K562 (cell line): Measurements from ENCODE around the gene IL20RA. TPM values are rescaled to one million over a fixed set of nuclear protein-coding genes. Genes with fewer than 3 reads are reported as not detected.

Source experiments
- ATAC-seq: fragments of 200-7000 bp; cut with Tn5 transposase; 3 replicates; pipeline ENCODE4 v1.9.1; 2020; ENCODE audit warnings: moderate library complexity
- BruUV-seq: library from RNA; stranded (reverse); fragments of 400-500 nt; replicated peaks from 2 replicates; lab custom pipeline; 2021; lab: Mats Ljungman, UMichigan
- CTCF ChIA-PET: fragments of 300-600 bp; formaldehyde crosslinking; extraction: SDS; loops from one replicate; lab custom pipeline; 2021; ENCODE audit warnings: low intra/inter-chr PET ratio; lab: Yijun Ruan, JAX
- POLR2A ChIA-PET: fragments of 300-600, 350-650 bp; sonication (Branson Sonifier 250); formaldehyde crosslinking; extraction: SDS; loops from one replicate; lab custom pipeline; 2021; ENCODE audit warnings: antibody characterized with exemption, inconsistent platforms; lab: Yijun Ruan, JAX
- DNase-seq, 4 experiments: peaks; one replicate each; pipeline versions ENCODE4 v3.0.0 to v3.0.0-alpha.2; 2011 to 2018; ENCODE audit warnings: low spot score in 3 of 4, mixed read lengths in 3 of 4; ENCODE audit errors: extremely low read depth in 1 of 4
- FAIRE-seq: peaks from 2 replicates; lab custom pipeline; 2011; peaks lifted over from hg19 to GRCh38; lab: Jason Lieb, UNC
- H2AFZ ChIP-seq: 2 replicates; pipeline ENCODE4 v1.6.0; 2011; ENCODE audit warnings: low read depth, low read length, control low read depth, inconsistent platforms
- H3K27ac ChIP-seq: fragments of 200-600 bp; 3 replicates; pipeline ENCODE4 v1.8.0; 2011; ENCODE audit warnings: low read depth, mild to moderate bottlenecking, control low read depth, inconsistent platforms, low read length, moderate library complexity, mixed read lengths; ENCODE audit errors: extremely low read depth
- H3K27me3 ChIP-seq, 2 experiments: fragments of 300-600 bp in 1 of 2; 2 replicates in 1 of 2; 3 replicates in 1 of 2; pipeline versions ENCODE4 v1.6.0 to v1.8.0; 2011; ENCODE audit warnings: inconsistent platforms in 2 of 2, low read length in 2 of 2, mild to moderate bottlenecking in 1 of 2, mixed read lengths in 1 of 2, moderate library complexity in 1 of 2; ENCODE audit not compliant: control insufficient read depth in 2 of 2, insufficient read depth in 2 of 2
- H3K36me3 ChIP-seq: fragments of 300-600 bp; 3 replicates; pipeline ENCODE4 v1.8.0; 2011; ENCODE audit warnings: mild to moderate bottlenecking, low read length, inconsistent platforms; ENCODE audit not compliant: control insufficient read depth, insufficient read depth
- H3K4me1 ChIP-seq, 2 experiments: fragments of 200-600 bp in 1 of 2; replicated peaks in 1 of 2; 2 replicates in 1 of 2; 3 replicates in 1 of 2; pipeline versions ENCODE4 v1.5.1 to v1.8.0; 2011; ENCODE audit warnings: inconsistent platforms in 2 of 2, low read length in 2 of 2, mild to moderate bottlenecking in 1 of 2, mixed read lengths in 1 of 2, moderate library complexity in 1 of 2; ENCODE audit not compliant: control insufficient read depth in 2 of 2, insufficient read depth in 2 of 2
- H3K4me2 ChIP-seq: 2 replicates; pipeline ENCODE4 v1.6.1; 2011; ENCODE audit warnings: low read length, control low read depth, inconsistent platforms, mixed read lengths; ENCODE audit not compliant: insufficient read depth
- H3K4me3 ChIP-seq: fragments of 200-600 bp; sonication (generic), shearing (Covaris generic); 2 replicates; pipeline ENCODE4 v1.5.1; 2016; ENCODE audit warnings: control low read depth, inconsistent platforms
- H3K79me2 ChIP-seq: fragments of 200-600 bp; 3 replicates; pipeline ENCODE4 v1.8.0; 2011; ENCODE audit warnings: low read length, inconsistent platforms; ENCODE audit not compliant: control insufficient read depth, insufficient read depth
- H3K9ac ChIP-seq, 2 experiments: 2 replicates each; pipeline versions ENCODE4 v1.6.0 to v1.6.1; 2011; ENCODE audit warnings: low read depth in 2 of 2, low read length in 2 of 2, control low read depth in 1 of 2, inconsistent platforms in 1 of 2, mild to moderate bottlenecking in 1 of 2, mixed read lengths in 1 of 2; ENCODE audit not compliant: insufficient read depth in 1 of 2
- H3K9me1 ChIP-seq: one replicate; pipeline ENCODE4 v1.6.0; 2011; ENCODE audit warnings: inconsistent platforms, mild to moderate bottlenecking, low read length, moderate library complexity; ENCODE audit not compliant: control insufficient read depth, insufficient read depth
- H3K9me3 ChIP-seq: replicated peaks from 2 replicates; pipeline ENCODE4 v1.5.1; 2011; ENCODE audit warnings: low read depth, low read length, inconsistent platforms; ENCODE audit not compliant: control insufficient read depth, insufficient read depth
- H4K20me1 ChIP-seq: replicated peaks from 2 replicates; pipeline ENCODE4 v1.6.1; 2011; ENCODE audit warnings: low read length, inconsistent platforms, mixed read lengths; ENCODE audit not compliant: control insufficient read depth, insufficient read depth
- CBX1 ChIP-seq: sonication (generic); IDR thresholded peaks from 2 replicates; pipeline ENCODE4 v1.6.1; 2016; ENCODE audit warnings: antibody characterized with exemption, low read depth, mild to moderate bottlenecking
- CREB3L1 ChIP-seq: fragments of 450-650 bp; IDR thresholded peaks from 2 replicates; pipeline ENCODE4 v1.6.1; 2014; ENCODE audit warnings: low read depth, mild to moderate bottlenecking, moderate library complexity, borderline replicate concordance
- FOXK2 ChIP-seq, 2 experiments: fragments of 450-650 bp; IDR thresholded peaks in 1 of 2; conservative IDR thresholded peaks in 1 of 2; 2 replicates each; pipeline ENCODE4 v1.6.1; 2016; ENCODE audit warnings: low read depth in 2 of 2, mild to moderate bottlenecking in 1 of 2
- HDGF ChIP-seq: fragments of 450-650 bp; IDR thresholded peaks from 2 replicates; pipeline ENCODE4 v1.6.1; 2016
- MCM3 ChIP-seq: fragments of 450-650 bp; IDR thresholded peaks from 2 replicates; pipeline ENCODE4 v1.6.1; 2016
- NBN ChIP-seq: fragments of 450-650 bp; IDR thresholded peaks from 2 replicates; pipeline ENCODE4 v1.6.1; 2016; ENCODE audit warnings: low read depth, mild to moderate bottlenecking
- POLR2A ChIP-seq: fragments of 450-650 bp; conservative IDR thresholded peaks from 2 replicates; pipeline ENCODE4 v1.6.1; 2016
- POU5F1 ChIP-seq: fragments of 150-350 bp; IDR thresholded peaks from 2 replicates; pipeline ENCODE4 v1.6.1; 2014; ENCODE audit warnings: borderline replicate concordance, low read length, low read depth, mild to moderate bottlenecking; ENCODE audit not compliant: partially characterized antibody
- RBM25 ChIP-seq: fragments of 200-400 bp; formaldehyde crosslinking; IDR thresholded peaks from 2 replicates; pipeline ENCODE4 v1.6.1; 2018; ENCODE audit warnings: low read length, low read depth, moderate library complexity; ENCODE audit not compliant: severe bottlenecking
- SLC30A9 ChIP-seq: fragments of 250-450 bp; sonication (Bioruptor Pico); IDR thresholded peaks from 2 replicates; pipeline ENCODE4 v1.8.0; 2022; ENCODE audit warnings: mild to moderate bottlenecking, moderate library complexity
- TAF15 ChIP-seq: fragments of 200-400 bp; formaldehyde crosslinking; IDR thresholded peaks from 2 replicates; pipeline ENCODE4 v1.6.1; 2017; ENCODE audit warnings: mild to moderate bottlenecking, low read depth, low read length, moderate library complexity
- TAL1 ChIP-seq: fragments of 450-650 bp; IDR thresholded peaks from 2 replicates; pipeline ENCODE4 v1.6.1; 2016; ENCODE audit warnings: mild to moderate bottlenecking
- TEAD2 ChIP-seq: fragments of 450-650 bp; IDR thresholded peaks from 2 replicates; pipeline ENCODE4 v1.6.1; 2016; ENCODE audit warnings: missing genetic modification characterization, control low read depth, missing compliant biosample characterization
- ZBTB26 ChIP-seq: fragments of 450-650 bp; formaldehyde crosslinking; IDR thresholded peaks from 2 replicates; pipeline ENCODE4 v1.4.0; 2022; ENCODE audit warnings: missing genetic modification characterization
- ZNF165 ChIP-seq: fragments of 250-450 bp; sonication (Bioruptor Pico); IDR thresholded peaks from 2 replicates; pipeline ENCODE4 v1.4.0; 2020; ENCODE audit warnings: borderline replicate concordance
- ZNF445 ChIP-seq: fragments of 250-450 bp; sonication (Bioruptor Pico); IDR thresholded peaks from 2 replicates; pipeline ENCODE4 v1.4.0; 2020; ENCODE audit warnings: low read depth, mild to moderate bottlenecking, moderate library complexity
- ZNF584 ChIP-seq: fragments of 200-800 bp; sonication (Bioruptor generic); IDR thresholded peaks from 2 replicates; pipeline ENCODE4 v1.6.1; 2016; ENCODE audit warnings: low read depth, mild to moderate bottlenecking, missing genetic modification characterization, missing compliant biosample characterization
- ZSCAN29 ChIP-seq: fragments of 450-650 bp; IDR thresholded peaks from 2 replicates; pipeline ENCODE4 v1.6.1; 2017
- WGBS: fragments of 100-300 bp; shearing (Covaris generic); methylation state at CpG from one replicate; pipeline ENCODE4 v1.1.6; 2016; ENCODE audit warnings: low coverage, mixed read lengths; ENCODE audit not compliant: insufficient coverage; ENCODE audit errors: missing lambda C conversion rate; 5-methylcytosine and 5-hydroxymethylcytosine counted together
- in situ Hi-C: fragments of 300-500 bp; cut with MboI; formaldehyde crosslinking; loops from 4 replicates; pipeline ENCODE4 v1.15.0; 2018; ENCODE audit warnings: inconsistent platforms, mixed read lengths
- intact Hi-C: fragments of 100-400 bp; cut with micrococcal nuclease; formaldehyde crosslinking; loops from 2 replicates; pipeline ENCODE4 v1.14.2; 2022
- polyA plus RNA-seq, 8 experiments: library from polyadenylated mRNA; depleted of rRNA in 4 of 8; stranded (reverse) in 5 of 8; unstranded in 3 of 8; fragments of >200 nt; fragmentation: Nextera tagmentation in 2 of 8; fragmentation: Illumina TruSeq in 1 of 8; extraction: Ambion mirVana in 2 of 8; extraction: Trizol in 1 of 8; gene quantifications; 2 replicates each; pipeline versions ENCODE4 v1.2.1 to v1.2.3, GENCODE V29; 2011 to 2014; ENCODE audit warnings: inconsistent platforms in 1 of 8, missing spikeins in 1 of 8
- total RNA-seq, 7 experiments: library from RNA; depleted of rRNA in 6 of 7; stranded (reverse); fragments of >200 nt in 6 of 7; fragmentation: Illumina TruSeq in 2 of 7; extraction: Trizol in 2 of 7; gene quantifications; 2 replicates each; pipeline versions ENCODE4 v1.2.1 to v1.2.3, GENCODE V29; 2011 to 2021; ENCODE audit warnings: low replicate concordance in 1 of 7
- TF ChIP-seq, protein P1 (sequence below): sonication (generic); formaldehyde crosslinking; IDR thresholded peaks from 2 replicates; pipeline ENCODE4 v1.8.0; 2022; ENCODE audit warnings: mild to moderate bottlenecking, missing genetic modification reagents, borderline replicate concordance

IL20RA gene
- total and polyA plus RNA-seq, 9 of the 15 experiments (the other 6 are each of a cell fraction or from before 2014, with no cell fraction given), result not detected

DNA sequence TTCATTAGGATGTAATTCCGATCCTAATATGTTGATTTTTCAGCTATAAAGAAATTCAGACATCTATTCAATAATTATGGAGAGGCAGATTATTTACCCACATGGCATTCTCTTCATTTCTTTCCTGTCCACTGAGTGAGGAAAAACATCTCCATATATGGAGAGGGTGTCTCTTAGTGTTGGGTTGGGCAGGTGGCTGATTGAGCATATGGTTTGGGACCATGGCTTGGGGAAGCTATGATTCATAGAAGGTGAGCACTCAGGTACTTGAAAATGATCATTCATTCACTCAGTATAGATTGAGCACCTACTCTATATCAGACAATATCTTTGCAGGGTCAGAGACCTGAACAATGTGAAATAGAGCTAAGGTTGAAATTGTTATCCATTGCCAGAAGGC, 41.3 kb upstream of the IL20RA start:
- ATAC-seq, result no peak
- TF ChIP-seq TEAD2 (tag) (no peak), MCM3 (no peak), TAL1 (no peak), POLR2A (no peak), POU5F1 (no peak), CBX1 (no peak), ZBTB26 (CRISPR knock-in tag) (no peak), SLC30A9 (CRISPR knock-in tag) (no peak), NBN (no peak), ZNF165 (CRISPR knock-in tag) (no peak), HDGF (no peak), ZNF445 (CRISPR knock-in tag) (no peak), FOXK2 (conservative IDR thresholded peaks at IDR 0.05 in 1 of 2, IDR thresholded peaks at IDR 0.05 in 1 of 2; ENCODE audit: low read depth in 2 of 2) (no peak), TAF15 (no peak), ZNF584 (CRISPR knock-in tag) (no peak), RBM25 (no peak), CREB3L1 (no peak), ZSCAN29 (no peak)
- TF ChIP-seq, protein P1, sequence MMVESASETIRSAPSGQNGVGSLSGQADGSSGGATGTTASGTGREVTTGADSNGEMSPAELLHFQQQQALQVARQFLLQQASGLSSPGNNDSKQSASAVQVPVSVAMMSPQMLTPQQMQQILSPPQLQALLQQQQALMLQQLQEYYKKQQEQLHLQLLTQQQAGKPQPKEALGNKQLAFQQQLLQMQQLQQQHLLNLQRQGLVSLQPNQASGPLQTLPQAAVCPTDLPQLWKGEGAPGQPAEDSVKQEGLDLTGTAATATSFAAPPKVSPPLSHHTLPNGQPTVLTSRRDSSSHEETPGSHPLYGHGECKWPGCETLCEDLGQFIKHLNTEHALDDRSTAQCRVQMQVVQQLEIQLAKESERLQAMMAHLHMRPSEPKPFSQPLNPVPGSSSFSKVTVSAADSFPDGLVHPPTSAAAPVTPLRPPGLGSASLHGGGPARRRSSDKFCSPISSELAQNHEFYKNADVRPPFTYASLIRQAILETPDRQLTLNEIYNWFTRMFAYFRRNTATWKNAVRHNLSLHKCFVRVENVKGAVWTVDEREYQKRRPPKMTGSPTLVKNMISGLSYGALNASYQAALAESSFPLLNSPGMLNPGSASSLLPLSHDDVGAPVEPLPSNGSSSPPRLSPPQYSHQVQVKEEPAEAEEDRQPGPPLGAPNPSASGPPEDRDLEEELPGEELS (CRISPR knock-in tag), result no peak
- no peak for FAIRE-seq
- H3K79me2 ChIP-seq, result no peaks in the 10 kb centered on the region
- H3K27me3 ChIP-seq, result peaks cover 4 to 5% of the 10 kb centered on the region in 2 experiments; a peak in 2 of 5 replicates
- 0% methylated on average over 1 of the region's 1 CpG for WGBS
- H3K36me3 ChIP-seq, result no peaks in the 10 kb centered on the region
- H3K9me3 ChIP-seq, result no peaks in the 10 kb centered on the region
- H3K9ac ChIP-seq, result no peak overlapping the region
- H2AFZ ChIP-seq, result no peak overlapping the region
- no peak overlapping the region for H3K4me2 ChIP-seq
- ChIA-PET CTCF (no interaction called here), POLR2A (no interaction called here)
- no peak for DNase-seq
- BruUV-seq, result no TSS peak
- intact Hi-C loops (no loop called here), in situ Hi-C loops (loop anchor here (10.0 kb wide), 1 partner anchor 549 kb away; no protein-coding TSS in a partner anchor)
- H3K4me1 ChIP-seq, result no peaks in the 10 kb centered on the region
- H3K4me3 ChIP-seq, result no peak overlapping the region
- H4K20me1 ChIP-seq, result no peaks in the 10 kb centered on the region
- H3K9me1 ChIP-seq, result no peaks in the 10 kb centered on the region
- no peak overlapping the region for H3K27ac ChIP-seq
